Activated naive CD4-positive, alpha-beta T cell treated with anti-CD3 and anti-CD28 coated beads, Interleukin-2, amount 10 ng/mL, durations not matched to agents 7 days and 5 days (primary cell): Measurements from ENCODE around the gene PAAF1.
A peak's percentile ranks its signal among the peaks of the same experiment; 100 is the strongest.
"Not testable (repeated sequence)": the region's sequence is repeated elsewhere in the genome, so short reads cannot be mapped to it uniquely, and the experiment has no call there.

Experiments used
- CTCF ChIA-PET: fragments of 350-600 bp; sonication (Branson Sonifier 250); formaldehyde crosslinking; loops from one replicate; lab custom pipeline; 2021; ENCODE audit warnings: antibody characterized with exemption; lab: Charles Lee
- DNase-seq: peaks from one replicate; pipeline ENCODE4 v3.0.0-alpha.2; 2020
- H3K27ac Mint-ChIP-seq: one replicate; pipeline ENCODE4 v1.8.0; 2021; ENCODE audit warnings: mild to moderate bottlenecking, moderate library complexity, mixed read lengths
- H3K27me3 Mint-ChIP-seq: one replicate; pipeline ENCODE4 v1.8.0; 2021; ENCODE audit warnings: mild to moderate bottlenecking, mixed read lengths
- H3K36me3 Mint-ChIP-seq: one replicate; pipeline ENCODE4 v1.8.0; 2021; ENCODE audit warnings: mixed read lengths
- H3K4me1 Mint-ChIP-seq: one replicate; pipeline ENCODE4 v1.8.0; 2021; ENCODE audit warnings: mixed read lengths
- H3K4me3 Mint-ChIP-seq: one replicate; pipeline ENCODE4 v1.8.0; 2021; ENCODE audit warnings: mild to moderate bottlenecking, moderate library complexity, mixed read lengths
- H3K9me3 Mint-ChIP-seq: one replicate; pipeline ENCODE4 v1.8.0; 2021; ENCODE audit warnings: mixed read lengths

Gene PAAF1

GRCh38 chr11:73866586-73866996 is 10.2 kb upstream of the PAAF1 start:
- DNase-seq, result no peak
- Mint-ChIP-seq H3K4me1 (no peaks in the 10 kb centered on the region), H3K9me3 (no peaks in the 10 kb centered on the region), H3K4me3 (no peak overlapping the region), H3K36me3 (peaks cover 23% of the 10 kb centered on the region), H3K27ac (no peak overlapping the region), H3K27me3 (no peaks in the 10 kb centered on the region)
- CTCF ChIA-PET, result no interaction called here

GRCh38 chr11:73869332-73869949 is 7.4 kb upstream of the PAAF1 start:
- no peak for DNase-seq
- peaks cover 6% of the 10 kb centered on the region for H3K4me1 Mint-ChIP-seq
- CTCF ChIA-PET, result no interaction called here
- no peaks in the 10 kb centered on the region for H3K9me3 Mint-ChIP-seq
- peaks cover 27% of the 10 kb centered on the region for H3K36me3 Mint-ChIP-seq
- H3K27me3 Mint-ChIP-seq, result no peaks in the 10 kb centered on the region
- no peak overlapping the region for H3K4me3 Mint-ChIP-seq
- no peak overlapping the region for H3K27ac Mint-ChIP-seq

GRCh38 chr11:73870261-73870660 is 6.5 kb upstream of the PAAF1 start:
- no peak for DNase-seq
- H3K27ac Mint-ChIP-seq, result no peak overlapping the region
- H3K4me1 Mint-ChIP-seq, result peaks cover 14% of the 10 kb centered on the region
- no peaks in the 10 kb centered on the region for H3K9me3 Mint-ChIP-seq
- H3K4me3 Mint-ChIP-seq, result no peak overlapping the region
- CTCF ChIA-PET, result no interaction called here
- no peaks in the 10 kb centered on the region for H3K27me3 Mint-ChIP-seq
- H3K36me3 Mint-ChIP-seq, result peaks cover 33% of the 10 kb centered on the region

GRCh38 chr11:73872749-73873357 is 3.9 kb upstream of the PAAF1 start:
- CTCF ChIA-PET, result no interaction called here
- no peaks in the 10 kb centered on the region for H3K27me3 Mint-ChIP-seq
- peaks cover 36% of the 10 kb centered on the region for H3K36me3 Mint-ChIP-seq

GRCh38 chr11:73875380-73875779 is 1.4 kb upstream of the PAAF1 start:
- Mint-ChIP-seq H3K36me3 (peaks cover 38% of the 10 kb centered on the region), H3K4me1 (peaks cover 43% of the 10 kb centered on the region)
- CTCF ChIA-PET, result no interaction called here

More at GRCh38 chr11:73872749-73873357, 3.9 kb upstream of the PAAF1 start:
- Mint-ChIP-seq H3K4me1 (peaks cover 35% of the 10 kb centered on the region), H3K9me3 (no peaks in the 10 kb centered on the region), H3K4me3 (no peak overlapping the region), H3K27ac (no peak overlapping the region)
- no peak for DNase-seq

GRCh38 chr11:73875840-73876239 is 959 bp upstream of the PAAF1 start:
- H3K4me3 Mint-ChIP-seq, result peak overlapping the region; percentile 94
- H3K27me3 Mint-ChIP-seq, result no peaks in the 10 kb centered on the region
- H3K27ac Mint-ChIP-seq, result peak overlapping the region; percentile 99
- no peak for DNase-seq
- peaks cover 43% of the 10 kb centered on the region for H3K4me1 Mint-ChIP-seq
- CTCF ChIA-PET, result no interaction called here
- H3K36me3 Mint-ChIP-seq, result peaks cover 38% of the 10 kb centered on the region
- no peaks in the 10 kb centered on the region for H3K9me3 Mint-ChIP-seq

More at GRCh38 chr11:73875380-73875779, 1.4 kb upstream of the PAAF1 start:
- peak overlapping the region; percentile 99 for H3K27ac Mint-ChIP-seq
- DNase-seq, result no peak
- H3K27me3 Mint-ChIP-seq, result no peaks in the 10 kb centered on the region
- H3K9me3 Mint-ChIP-seq, result no peaks in the 10 kb centered on the region
- peak overlapping the region; percentile 94 for H3K4me3 Mint-ChIP-seq

GRCh38 chr11:73878771-73879170 is 2.0 kb downstream of the PAAF1 start:
- DNase-seq, result no peak
- H3K4me3 Mint-ChIP-seq, result no peak overlapping the region
- H3K9me3 Mint-ChIP-seq, result no peaks in the 10 kb centered on the region
- H3K4me1 Mint-ChIP-seq, result peaks cover 41% of the 10 kb centered on the region
- no peak overlapping the region for H3K27ac Mint-ChIP-seq
- CTCF ChIA-PET, result no interaction called here
- H3K36me3 Mint-ChIP-seq, result peaks cover 21% of the 10 kb centered on the region
- H3K27me3 Mint-ChIP-seq, result no peaks in the 10 kb centered on the region

GRCh38 chr11:73880449-73880848 is 3.6 kb downstream of the PAAF1 start:
- H3K27ac Mint-ChIP-seq, H3K4me3 Mint-ChIP-seq, DNase-seq, H3K27me3 Mint-ChIP-seq, CTCF ChIA-PET, H3K9me3 Mint-ChIP-seq: not testable (repeated sequence)
- Mint-ChIP-seq H3K36me3 (peaks cover 13% of the 10 kb centered on the region), H3K4me1 (peaks cover 27% of the 10 kb centered on the region)

- H3K27me3 Mint-ChIP-seq, result no peaks in the 10 kb centered on the region
- peaks cover 17% of the 10 kb centered on the region for H3K36me3 Mint-ChIP-seq
- H3K4me1 Mint-ChIP-seq, result peaks cover 4% of the 10 kb centered on the region
- no peak for DNase-seq
- CTCF ChIA-PET, result no interaction called here
- no peak overlapping the region for H3K4me3 Mint-ChIP-seq
- no peak overlapping the region for H3K27ac Mint-ChIP-seq
- H3K9me3 Mint-ChIP-seq, result no peaks in the 10 kb centered on the region
These were observed 7.1 kb downstream of the PAAF1 start for GRCh38 chr11:73883856-73884255.

GRCh38 chr11:73888244-73888643 is 11.4 kb downstream of the PAAF1 start:
- no peak overlapping the region for H3K4me3 Mint-ChIP-seq
- no peak overlapping the region for H3K27ac Mint-ChIP-seq
- H3K4me1 Mint-ChIP-seq, result no peaks in the 10 kb centered on the region
- DNase-seq, result no peak
- H3K27me3 Mint-ChIP-seq, result no peaks in the 10 kb centered on the region
- CTCF ChIA-PET, result no interaction called here
- peaks cover 26% of the 10 kb centered on the region for H3K36me3 Mint-ChIP-seq
- no peaks in the 10 kb centered on the region for H3K9me3 Mint-ChIP-seq

- H3K4me1 Mint-ChIP-seq, result no peaks in the 10 kb centered on the region
- CTCF ChIA-PET, result no interaction called here
- H3K9me3 Mint-ChIP-seq, result no peaks in the 10 kb centered on the region
- H3K27ac Mint-ChIP-seq, result no peak overlapping the region
- H3K4me3 Mint-ChIP-seq, result no peak overlapping the region
- H3K27me3 Mint-ChIP-seq, result no peaks in the 10 kb centered on the region
- H3K36me3 Mint-ChIP-seq, result peaks cover 23% of the 10 kb centered on the region
- no peak for DNase-seq
These were observed 12.2 kb downstream of the PAAF1 start for GRCh38 chr11:73889019-73889418.

GRCh38 chr11:73889536-73889935 is 12.7 kb downstream of the PAAF1 start:
- H3K9me3 Mint-ChIP-seq, result no peaks in the 10 kb centered on the region
- no peak for DNase-seq
- no peaks in the 10 kb centered on the region for H3K4me1 Mint-ChIP-seq
- H3K36me3 Mint-ChIP-seq, result peaks cover 23% of the 10 kb centered on the region
- H3K27ac Mint-ChIP-seq, result no peak overlapping the region
- no peak overlapping the region for H3K4me3 Mint-ChIP-seq
- CTCF ChIA-PET, result no interaction called here
- H3K27me3 Mint-ChIP-seq, result no peaks in the 10 kb centered on the region

GRCh38 chr11:73893041-73893440 is 16.2 kb downstream of the PAAF1 start:
- DNase-seq, result no peak
- Mint-ChIP-seq H3K4me3 (no peak overlapping the region), H3K27ac (no peak overlapping the region), H3K36me3 (peaks cover 16% of the 10 kb centered on the region), H3K9me3 (no peaks in the 10 kb centered on the region), H3K27me3 (no peaks in the 10 kb centered on the region), H3K4me1 (no peaks in the 10 kb centered on the region)
- CTCF ChIA-PET, result no interaction called here

- DNase-seq, result no peak
- H3K9me3 Mint-ChIP-seq, result no peaks in the 10 kb centered on the region
- CTCF ChIA-PET, result no interaction called here
- H3K4me3 Mint-ChIP-seq, result no peak overlapping the region
- no peak overlapping the region for H3K27ac Mint-ChIP-seq
- no peaks in the 10 kb centered on the region for H3K27me3 Mint-ChIP-seq
- peaks cover 14% of the 10 kb centered on the region for H3K36me3 Mint-ChIP-seq
- H3K4me1 Mint-ChIP-seq, result no peaks in the 10 kb centered on the region
These were observed 18.0 kb downstream of the PAAF1 start for GRCh38 chr11:73894725-73895335.

GRCh38 chr11:73902303-73902702 is 25.5 kb downstream of the PAAF1 start:
- Mint-ChIP-seq H3K27me3 (no peaks in the 10 kb centered on the region), H3K9me3 (no peaks in the 10 kb centered on the region), H3K4me1 (no peaks in the 10 kb centered on the region), H3K27ac (no peak overlapping the region), H3K36me3 (peaks cover 16% of the 10 kb centered on the region), H3K4me3 (no peak overlapping the region)
- CTCF ChIA-PET, result no interaction called here
- no peak for DNase-seq
